Kidney glomerular epithelial cell (primary cell): ENCODE data around the gene KCTD18.

Experiments
- DNase-seq: peaks from one replicate; lab custom pipeline; 2025; lab: John Stamatoyannopoulos, UW

KCTD18 gene

DNA sequence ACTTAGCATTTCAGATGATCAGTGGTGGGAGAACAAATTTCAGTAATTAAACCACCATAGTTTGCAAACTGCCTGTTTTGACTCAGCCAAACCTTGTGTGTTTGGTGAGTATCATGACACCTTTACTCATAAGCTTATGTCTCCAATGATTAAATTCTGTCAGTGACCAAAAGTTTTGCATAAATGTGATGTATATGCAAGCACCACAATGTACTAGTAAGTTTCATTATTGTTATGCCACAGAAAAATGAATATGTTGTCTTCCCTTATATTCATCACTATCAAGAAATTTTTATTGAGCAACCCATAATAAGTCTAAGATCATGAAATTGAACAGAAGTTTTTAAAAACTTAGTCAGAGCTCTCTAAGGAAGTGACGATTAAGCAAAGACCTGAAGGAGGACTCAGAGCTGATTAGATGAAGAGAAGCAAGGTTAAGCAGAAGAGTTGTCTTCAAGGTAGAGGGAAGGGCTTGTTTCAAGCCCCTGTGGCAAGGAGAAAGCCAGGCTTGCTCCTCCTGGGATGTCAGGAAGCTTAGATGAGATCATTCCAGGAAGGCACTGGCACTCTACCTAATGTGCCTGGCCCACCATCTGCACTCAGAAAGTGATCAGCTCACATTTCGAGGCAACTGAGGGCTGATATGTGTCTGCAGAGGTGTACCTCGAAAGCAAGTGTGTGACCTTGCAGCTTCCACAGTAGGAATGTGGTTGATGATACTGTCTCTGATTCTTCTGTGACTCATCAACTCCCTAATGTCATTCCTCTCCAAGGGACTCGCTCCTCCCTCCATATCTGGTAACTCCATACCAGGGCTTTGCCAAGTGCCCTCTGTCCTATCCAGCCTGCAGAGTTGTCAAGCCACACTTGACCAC lies 54.7 kb downstream of the KCTD18 start:
- peak; percentile 24 for DNase-seq

DNA sequence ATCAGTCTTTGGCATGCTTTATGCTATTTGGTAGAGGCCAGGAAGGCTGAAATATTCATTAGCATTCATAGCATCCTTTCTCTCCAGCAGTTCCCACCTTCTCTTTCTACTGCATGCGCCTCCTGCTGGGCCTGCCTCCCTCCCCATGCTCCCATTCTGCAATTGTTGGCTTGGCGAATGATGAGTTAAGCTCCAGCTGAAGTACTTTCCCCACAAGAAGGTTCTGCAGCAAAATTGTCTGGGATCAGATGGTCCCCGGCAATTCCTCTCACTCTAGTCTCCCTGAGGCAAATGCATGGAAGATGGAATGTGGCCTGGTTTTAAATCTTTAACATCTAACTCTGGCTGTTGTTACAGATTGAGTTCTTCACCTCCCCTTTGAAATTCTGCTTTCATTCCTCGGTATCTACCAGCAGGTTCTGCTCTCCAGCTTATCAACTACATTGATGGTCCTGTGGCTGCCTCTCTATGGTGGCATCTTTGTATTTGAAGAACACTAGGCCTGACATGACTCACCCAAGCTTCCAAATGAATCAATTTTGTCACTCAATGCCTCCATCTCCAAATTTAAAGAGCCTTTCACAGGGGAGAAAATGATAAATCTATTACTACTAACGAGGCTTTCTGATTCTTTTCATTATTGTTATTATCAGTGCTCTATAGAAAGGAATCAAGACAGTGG lies 55.9 kb downstream of the KCTD18 start:
- DNase-seq, result no peak

DNA sequence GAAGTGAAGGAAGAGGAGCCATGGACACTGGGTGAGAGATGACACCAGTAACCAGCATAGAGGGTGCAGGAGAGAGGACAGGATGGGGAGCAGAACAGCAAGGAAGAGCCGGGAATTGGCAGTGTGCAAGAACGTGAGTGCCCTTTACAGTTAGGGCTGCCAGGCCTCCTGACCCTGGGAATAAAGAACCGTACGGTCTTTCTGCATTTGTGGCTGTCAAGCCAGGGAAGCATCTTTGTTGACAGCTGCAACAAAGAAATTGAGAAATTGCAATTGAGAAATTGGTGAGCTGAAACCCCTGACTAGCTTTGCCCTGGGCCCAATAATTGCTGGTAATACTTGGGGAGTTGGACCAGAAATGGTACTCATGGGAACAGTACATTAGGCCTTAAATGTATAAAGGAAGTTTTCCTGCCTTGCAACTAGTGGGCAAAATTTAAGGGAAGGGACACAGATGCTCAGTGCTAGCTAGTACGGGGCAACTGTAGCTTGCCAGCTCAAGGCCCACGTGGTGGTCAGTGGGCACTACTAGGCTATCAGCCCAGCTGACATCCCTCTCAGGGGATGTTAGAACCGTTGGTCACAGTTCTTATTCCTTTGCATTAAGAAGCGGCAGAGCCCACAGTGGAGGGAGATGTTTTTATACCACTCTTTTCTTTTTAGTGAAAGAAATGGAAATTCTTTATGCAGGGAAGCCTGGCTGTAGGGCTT lies 56.6 kb downstream of the KCTD18 start:
- DNase-seq, result no peak

DNA sequence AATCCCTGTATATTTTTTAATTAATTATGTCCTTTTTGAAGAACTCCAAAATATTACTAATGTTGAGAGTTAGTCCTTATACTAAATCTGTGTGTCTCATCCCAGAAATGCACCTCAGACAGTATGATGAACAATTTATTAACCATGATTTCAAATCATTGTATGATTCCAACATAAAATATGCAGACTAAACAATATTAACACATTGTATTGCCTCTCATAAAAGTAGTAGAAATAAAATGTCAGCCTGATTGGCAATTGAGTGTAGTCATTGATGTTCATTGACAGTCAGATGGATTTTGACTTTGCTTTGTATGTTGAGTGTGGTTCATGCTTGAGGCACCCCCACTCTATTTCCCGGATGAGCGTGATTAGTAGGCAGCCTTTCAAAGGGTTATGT lies 57.5 kb downstream of the KCTD18 start:
- no peak for DNase-seq

DNA sequence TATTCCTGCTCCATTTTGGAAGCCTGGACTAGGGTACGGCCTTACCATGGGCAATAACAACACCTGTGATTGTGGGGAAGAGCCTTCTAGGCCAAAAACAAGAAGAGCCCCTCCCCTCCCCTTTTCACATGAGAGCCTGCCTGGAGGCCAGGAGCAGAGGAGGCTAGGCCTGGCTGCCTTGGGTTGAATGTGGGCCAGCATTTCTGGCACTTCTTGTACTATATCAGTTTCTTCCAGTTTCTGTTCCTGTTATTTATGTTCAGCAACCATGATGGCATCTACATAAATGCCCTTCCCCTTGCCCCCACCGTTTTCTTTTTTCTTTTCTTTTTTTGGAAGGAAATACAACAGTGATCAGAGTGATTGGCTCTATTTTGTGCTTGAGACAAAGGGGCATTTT lies 58.4 kb downstream of the KCTD18 start:
- DNase-seq, result no peak

DNA sequence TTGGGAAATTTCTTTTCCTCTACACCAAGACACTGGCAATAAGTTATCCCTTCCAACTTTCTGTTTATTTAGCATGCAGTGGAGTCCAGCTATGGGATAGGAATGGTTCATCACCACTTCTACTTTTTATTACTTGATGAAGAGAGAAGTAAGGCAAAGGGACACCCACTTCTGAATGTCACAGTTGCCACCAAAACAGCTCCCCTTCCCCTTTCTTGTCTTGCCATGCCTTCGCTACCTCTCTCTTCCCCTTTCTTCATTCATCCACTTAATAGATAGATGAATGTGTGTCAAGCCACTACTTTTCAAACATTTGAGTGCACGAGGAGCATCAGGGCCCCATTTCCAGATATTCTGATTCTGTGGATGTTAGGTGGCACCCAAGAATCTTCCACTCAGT lies 59.6 kb downstream of the KCTD18 start:
- DNase-seq, result no peak

DNA sequence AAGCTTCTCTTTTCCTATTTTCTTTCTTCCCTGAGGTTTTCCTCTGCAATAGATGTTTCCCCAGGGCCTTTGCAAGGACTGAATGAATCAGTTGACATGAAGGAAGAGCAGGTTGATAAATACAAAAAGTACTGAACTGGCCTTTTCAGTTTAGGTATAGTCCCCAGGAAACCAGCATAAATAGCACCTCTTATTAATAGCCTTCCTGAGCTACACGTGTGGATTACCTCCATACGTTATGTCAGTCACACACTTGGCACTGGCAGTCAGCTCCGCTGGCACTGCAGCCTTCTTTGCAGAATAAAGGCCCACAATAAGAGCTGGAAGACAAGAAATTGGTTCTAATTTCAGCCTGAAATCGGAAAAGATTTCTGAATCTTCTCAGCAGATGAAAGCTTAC lies 60.7 kb downstream of the KCTD18 start:
- DNase-seq, result no peak

DNA sequence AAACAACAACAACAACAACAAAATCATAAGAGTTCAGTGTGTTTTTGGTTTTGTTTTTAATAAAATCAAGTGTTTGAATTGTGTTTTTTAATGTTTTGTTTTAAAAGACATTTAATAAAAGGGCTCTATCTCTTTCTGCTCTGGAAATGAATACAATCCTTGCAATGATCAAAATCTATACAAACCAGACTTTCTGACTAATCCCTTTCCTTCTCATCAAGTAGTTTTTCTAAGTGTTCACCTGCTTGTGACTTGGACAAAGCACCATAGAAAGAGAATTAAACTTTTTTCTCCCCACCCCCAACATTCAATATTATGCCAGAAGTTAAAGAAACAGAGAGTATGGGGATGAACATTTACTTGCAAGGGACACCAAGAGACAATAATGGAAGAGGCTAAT lies 61.4 kb downstream of the KCTD18 start:
- DNase-seq, result no peak

DNA sequence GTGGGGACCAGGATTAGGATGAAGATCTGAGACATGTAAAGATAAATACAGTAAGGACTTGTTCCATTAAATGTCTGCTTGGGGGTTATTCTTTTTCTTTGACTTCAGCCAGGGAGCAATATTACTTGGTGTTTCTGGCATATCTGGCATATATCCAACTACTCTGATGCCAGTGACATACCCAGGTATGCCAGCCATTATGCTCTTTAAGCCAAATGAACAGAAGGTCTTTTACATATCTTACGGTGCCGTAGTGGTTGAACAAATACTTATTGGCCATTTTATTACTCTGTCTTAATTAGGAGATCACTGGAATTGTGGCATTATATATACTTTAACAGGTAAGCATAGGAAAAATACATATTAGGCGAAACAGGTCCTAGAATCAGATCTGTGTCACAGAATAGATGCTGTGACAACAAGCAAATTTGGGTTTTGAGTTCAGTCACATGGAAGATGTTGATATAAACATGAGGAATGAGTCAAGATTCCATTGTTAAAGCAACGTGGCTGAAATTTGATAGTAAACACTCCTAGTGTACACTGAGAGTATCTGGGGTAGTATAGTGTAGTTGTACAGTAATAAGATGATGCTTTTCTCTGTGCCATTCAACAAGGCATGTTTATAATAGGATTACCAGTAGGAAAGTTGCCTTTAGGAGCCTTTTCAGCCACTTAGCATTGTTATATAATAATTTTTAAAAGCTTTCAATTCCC lies 62.6 kb downstream of the KCTD18 start:
- no peak for DNase-seq

DNA sequence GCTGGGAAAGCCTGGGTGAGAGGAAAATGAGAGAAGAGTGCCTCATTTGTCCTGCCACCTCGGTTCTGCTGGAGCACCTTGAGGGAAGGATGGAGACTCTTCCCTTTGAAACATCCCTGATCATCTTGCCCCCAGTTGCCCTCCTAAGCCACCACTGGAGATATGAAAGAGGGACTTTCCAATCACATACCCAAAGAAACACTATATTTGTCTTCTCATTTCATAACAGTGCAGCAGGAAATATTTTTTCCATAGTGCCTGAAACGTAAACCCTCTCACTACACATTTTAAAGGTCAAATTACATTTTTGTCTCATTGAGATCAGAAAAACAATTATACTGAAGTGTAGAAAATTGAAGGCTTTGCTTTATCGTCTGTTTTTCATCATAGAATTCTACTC lies 63.3 kb downstream of the KCTD18 start:
- DNase-seq, result no peak

DNA sequence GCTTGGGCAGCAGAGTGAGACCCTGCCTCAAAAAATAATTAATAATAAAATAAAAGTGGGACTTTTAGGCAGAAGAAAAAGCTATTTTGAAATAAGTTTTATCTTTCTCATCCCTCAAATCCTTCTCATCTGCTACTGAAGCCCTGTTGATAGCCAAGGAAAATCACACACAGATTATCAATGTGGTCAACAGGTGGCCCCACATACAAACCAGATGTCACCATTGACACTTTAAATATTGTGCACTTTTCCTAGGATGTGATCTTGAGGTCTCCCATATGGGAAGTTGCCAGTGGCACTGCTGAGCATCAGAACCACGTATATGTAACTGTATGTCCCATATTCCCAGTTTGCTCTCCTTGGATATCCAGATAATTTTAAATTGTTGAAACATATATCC lies 64.6 kb downstream of the KCTD18 start:
- no peak for DNase-seq

DNA sequence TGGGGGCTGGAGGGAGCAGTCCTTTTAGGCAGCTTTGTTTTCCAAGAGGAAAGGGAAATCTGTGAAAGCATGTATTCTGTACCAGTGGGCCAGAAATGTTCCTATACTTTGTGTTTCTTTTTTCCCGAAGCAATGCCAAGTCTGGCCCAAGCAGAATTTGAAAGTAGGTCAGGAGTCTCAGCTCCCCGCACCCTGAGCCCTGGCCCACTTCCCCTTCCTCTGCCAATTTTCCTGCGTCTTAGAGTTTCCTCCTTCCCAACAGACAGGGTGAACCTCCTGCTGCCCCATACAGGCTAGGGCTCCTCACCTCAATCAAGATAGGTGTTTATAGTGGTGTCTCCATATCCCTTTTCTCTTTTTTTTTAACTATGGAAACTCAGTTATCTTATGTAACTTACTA lies 65.3 kb downstream of the KCTD18 start:
- no peak for DNase-seq

DNA sequence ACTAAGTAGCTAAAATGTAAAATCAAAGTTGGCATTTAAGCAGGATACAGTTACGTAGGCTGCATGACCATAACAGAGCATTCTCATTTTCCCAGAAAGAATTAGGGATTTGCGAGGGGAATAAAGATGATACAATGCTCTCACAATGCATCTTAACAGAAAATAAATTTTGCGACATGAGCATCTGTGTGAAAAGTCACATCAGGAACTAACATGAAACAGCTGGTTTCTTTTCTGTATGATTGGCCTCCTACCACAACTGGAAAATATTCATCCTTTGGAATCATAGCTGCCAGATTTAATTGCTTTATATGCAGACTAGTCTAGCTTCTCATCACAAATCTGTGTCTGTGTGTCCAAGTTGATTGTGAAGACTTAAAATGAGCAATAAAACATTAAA lies 66.0 kb downstream of the KCTD18 start:
- DNase-seq, result no peak

DNA sequence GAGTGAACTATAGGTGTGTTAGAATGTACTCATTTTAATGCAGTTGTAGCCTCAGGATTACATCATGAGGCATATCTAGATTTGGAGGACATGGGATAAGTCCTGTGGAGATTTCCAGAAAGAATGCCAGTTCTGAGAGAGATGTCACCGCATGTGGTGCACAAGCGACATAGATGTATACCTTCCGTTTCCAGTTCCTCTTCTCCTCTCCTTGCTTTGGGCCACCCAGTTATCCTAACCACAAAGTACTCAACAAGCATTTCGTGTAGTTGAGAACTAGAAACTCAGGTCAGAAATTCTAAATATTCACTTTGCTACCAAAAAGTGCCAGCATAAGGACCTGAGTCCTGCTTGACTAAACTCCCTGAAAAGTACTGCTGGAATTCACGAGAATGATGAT lies 66.5 kb downstream of the KCTD18 start:
- no peak for DNase-seq

DNA sequence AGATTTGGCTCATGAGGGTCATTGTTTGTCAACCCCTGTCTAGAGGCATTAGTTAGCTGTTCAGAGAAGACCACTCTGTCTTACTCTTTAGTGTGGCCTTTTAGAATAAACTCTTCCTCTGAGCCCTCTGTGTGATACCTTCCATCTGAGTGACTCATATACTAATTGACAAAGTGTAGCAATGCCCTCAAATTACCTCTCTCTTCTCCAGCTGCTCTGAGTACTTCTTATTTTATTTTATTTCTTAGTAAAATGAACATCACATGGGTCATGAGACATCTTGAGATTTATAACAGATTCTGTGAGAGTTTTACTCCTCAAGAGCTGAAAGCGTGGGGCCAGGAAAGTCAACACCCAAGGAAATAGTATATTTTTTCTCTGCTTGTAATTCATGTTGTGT lies 67.4 kb downstream of the KCTD18 start:
- peak; percentile 1 for DNase-seq

DNA sequence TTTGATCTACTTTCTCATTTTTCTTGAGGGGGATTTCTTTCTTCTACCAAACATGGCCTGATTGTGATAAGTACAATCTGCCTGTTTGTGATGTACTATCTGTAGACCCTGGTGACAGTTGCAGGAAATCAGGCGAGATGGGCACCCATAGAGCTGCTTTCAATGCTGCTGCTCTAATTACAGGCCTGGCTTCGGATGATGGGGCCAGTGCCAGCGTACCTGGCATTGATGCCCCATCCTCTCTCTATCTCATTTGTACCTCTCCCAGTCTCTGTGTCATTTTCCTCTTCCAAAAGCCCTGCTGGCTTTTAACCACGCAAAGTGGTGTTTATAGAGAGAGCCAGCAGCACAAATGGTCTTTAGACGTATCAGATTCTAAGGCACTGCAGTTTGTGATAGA lies 69.9 kb downstream of the KCTD18 start:
- DNase-seq, result no peak
